Endothelial cell of umbilical vein (primary cell): ENCODE measurements around the gene AP2B1. TPM values are rescaled to one million over a fixed set of nuclear protein-coding genes. Genes with fewer than 3 reads are reported as not detected.

ENCODE experiments used
- BruUV-seq: library from RNA; stranded (reverse); fragments of 400-500 nt; replicated peaks from 2 replicates; lab custom pipeline; 2021; lab: Mats Ljungman, UMichigan
- CTCF ChIA-PET: fragments of 300-600, 350-600 bp; sonication (Branson Sonifier 250); formaldehyde crosslinking; loops from one replicate; lab custom pipeline; 2021; ENCODE audit warnings: antibody characterized with exemption, inconsistent platforms; lab: Charles Lee
- POLR2A ChIA-PET: fragments of 300-600, 350-600 bp; sonication (Branson Sonifier 250); formaldehyde crosslinking; loops from one replicate; lab custom pipeline; 2021; ENCODE audit warnings: antibody characterized with exemption, inconsistent platforms; lab: Charles Lee
- DNase-seq: peaks from one replicate; pipeline ENCODE4 v3.0.0-alpha.2; 2011; ENCODE audit warnings: low read depth, low spot score
- FAIRE-seq: peaks from 2 replicates; lab custom pipeline; 2011; peaks lifted over from hg19 to GRCh38; lab: Jason Lieb, UNC
- H2AFZ ChIP-seq: 2 replicates; pipeline ENCODE4 v1.6.0; 2012; ENCODE audit warnings: low read depth, low read length, control low read depth, inconsistent platforms
- H3K27ac ChIP-seq: 2 replicates; pipeline ENCODE4 v1.5.1; 2011; ENCODE audit warnings: low read depth, mild to moderate bottlenecking, control low read depth, low read length, moderate library complexity; ENCODE audit not compliant: insufficient read depth
- H3K27me3 ChIP-seq, 2 experiments: 2 replicates each; pipeline versions ENCODE4 v1.6.0 to v1.6.1; 2011; ENCODE audit warnings: low read length in 2 of 2, mixed read lengths in 1 of 2; ENCODE audit not compliant: control insufficient read depth in 2 of 2, insufficient read depth in 2 of 2
- H3K36me3 ChIP-seq, 2 experiments: 2 replicates in 1 of 2; 3 replicates in 1 of 2; pipeline ENCODE4 v1.5.1; 2011; ENCODE audit warnings: low read length in 2 of 2, mild to moderate bottlenecking in 1 of 2, moderate library complexity in 1 of 2; ENCODE audit not compliant: control insufficient read depth in 2 of 2, insufficient read depth in 2 of 2; ENCODE audit errors: extremely low read depth in 1 of 2
- H3K4me1 ChIP-seq: 3 replicates; pipeline ENCODE4 v1.5.1; 2011; ENCODE audit warnings: mild to moderate bottlenecking, low read length; ENCODE audit not compliant: control insufficient read depth, insufficient read depth; ENCODE audit errors: extremely low read depth
- H3K4me2 ChIP-seq: 2 replicates; pipeline ENCODE4 v1.6.1; 2011; ENCODE audit warnings: low read length, control low read depth, mixed read lengths; ENCODE audit not compliant: insufficient read depth
- H3K4me3 ChIP-seq, 3 experiments: fragments of 200-600 bp in 1 of 3; sonication (generic), shearing (Covaris generic) in 1 of 3; replicated peaks in 1 of 3; 2 replicates each; pipeline ENCODE4 v1.5.1; 2011 to 2016; ENCODE audit warnings: control low read depth in 3 of 3, low read length in 3 of 3, mild to moderate bottlenecking in 2 of 3, inconsistent platforms in 1 of 3, low read depth in 1 of 3, moderate library complexity in 1 of 3; ENCODE audit not compliant: insufficient read depth in 1 of 3
- H3K79me2 ChIP-seq: 2 replicates; pipeline ENCODE4 v1.6.0; 2012; ENCODE audit warnings: low read length, inconsistent platforms; ENCODE audit not compliant: control insufficient read depth, insufficient read depth
- H3K9ac ChIP-seq: replicated peaks from 2 replicates; pipeline ENCODE3; 2011; ENCODE audit warnings: low read length, control low read depth; ENCODE audit not compliant: insufficient read depth; ENCODE audit errors: extremely low read depth
- H3K9me1 ChIP-seq: replicated peaks from 3 replicates; pipeline ENCODE4 v1.6.0; 2011; ENCODE audit warnings: mild to moderate bottlenecking, low read length; ENCODE audit not compliant: control insufficient read depth, insufficient read depth; ENCODE audit errors: extremely low read depth
- H3K9me3 ChIP-seq: replicated peaks from 2 replicates; pipeline ENCODE4 v1.5.1; 2012; ENCODE audit warnings: low read length, inconsistent platforms; ENCODE audit not compliant: control insufficient read depth, insufficient read depth
- H4K20me1 ChIP-seq: replicated peaks from 2 replicates; pipeline ENCODE3; 2011; ENCODE audit warnings: mild to moderate bottlenecking, low read length; ENCODE audit not compliant: control insufficient read depth, insufficient read depth; ENCODE audit errors: extremely low read depth
- CTCF ChIP-seq, 2 donors: IDR thresholded peaks; 1 replicate in 1 of 2; 2 replicates in 1 of 2; pipeline ENCODE4 v1.5.1; 2011; ENCODE audit warnings: low read length in 2 of 2, mild to moderate bottlenecking in 2 of 2, moderate library complexity in 2 of 2, control low read depth in 1 of 2, inconsistent platforms in 1 of 2, low read depth in 1 of 2; ENCODE audit not compliant: insufficient read depth in 1 of 2; ENCODE audit errors: extremely low read depth in 1 of 2
- EZH2 ChIP-seq: IDR thresholded peaks from 2 replicates; pipeline ENCODE4 v1.6.1; 2012; ENCODE audit warnings: borderline replicate concordance, low read depth, mild to moderate bottlenecking, moderate library complexity, low read length, inconsistent platforms; ENCODE audit not compliant: severe bottlenecking
- FOS ChIP-seq: IDR thresholded peaks from 2 replicates; pipeline ENCODE4 v1.6.1; 2011; ENCODE audit warnings: mild to moderate bottlenecking, low read length, moderate library complexity, borderline replicate concordance; ENCODE audit not compliant: insufficient read depth
- JUN ChIP-seq: IDR thresholded peaks from 2 replicates; pipeline ENCODE4 v1.6.1; 2011; ENCODE audit warnings: borderline replicate concordance, low read depth; ENCODE audit not compliant: insufficient read length, insufficient read depth
- MAX ChIP-seq: IDR thresholded peaks from 2 replicates; pipeline ENCODE4 v1.6.1; 2011; ENCODE audit not compliant: insufficient read depth, insufficient read length
- MYC ChIP-seq: IDR thresholded peaks from one replicate; pipeline ENCODE4 v1.6.1; 2011; ENCODE audit warnings: mild to moderate bottlenecking, low read depth, low read length
- POLR2A ChIP-seq: IDR thresholded peaks from 2 replicates; pipeline ENCODE4 v1.6.1; 2012; ENCODE audit warnings: low read depth, mild to moderate bottlenecking, control low read depth, low read length
- POLR2AphosphoS5 ChIP-seq: IDR thresholded peaks from 2 replicates; pipeline ENCODE4 v1.6.1; 2012; ENCODE audit warnings: low read depth, mild to moderate bottlenecking, control low read depth, low read length, moderate library complexity; ENCODE audit not compliant: insufficient read depth
- dilution Hi-C: fragments of 300-500 bp; cut with MboI; formaldehyde crosslinking; loops from one replicate; pipeline ENCODE4 v1.15.0; 2019; ENCODE audit warnings: low sequenced_read_pairs; ENCODE audit not compliant: extremely low pct_ligation_motif_present
- intact Hi-C: fragments of 100-400 bp; cut with micrococcal nuclease; formaldehyde crosslinking; loops from one replicate; pipeline ENCODE4 v1.10.0; 2022
- polyA plus RNA-seq, 4 experiments: library from polyadenylated mRNA; depleted of rRNA in 3 of 4; stranded (reverse) in 3 of 4; unstranded in 1 of 4; fragments of >200 nt; gene quantifications; 2 replicates each; pipeline versions ENCODE4 v1.2.1 to v1.2.3, GENCODE V29; 2011 to 2012; ENCODE audit warnings: missing spikeins in 1 of 4
- total RNA-seq: library from RNA; stranded (reverse); gene quantifications from 2 replicates; pipeline ENCODE4 v1.2.3, GENCODE V29; 2021

Gene AP2B1
- total and polyA plus RNA-seq, 2 donors (not counting 3 experiments of a cell fraction or from before 2014, with no cell fraction given) = 106 to 198 TPM

GRCh38 chr17:35660902-35661301, 73.8 kb downstream of the AP2B1 start:
- FAIRE-seq = no peak
- intact Hi-C loops = no loop called here

More at GRCh38 chr17:35660902-35661301, 73.8 kb downstream of the AP2B1 start:
- Histone ChIP-seq H3K79me2 (peaks cover 4% of the 10 kb centered on the region), H4K20me1 (no peaks in the 10 kb centered on the region), H3K36me3 (peaks cover 7 to 12% of the 10 kb centered on the region in 2 experiments), H3K4me3 (no peak overlapping the region), H3K4me1 (no peaks in the 10 kb centered on the region), H2AFZ (no peak overlapping the region), H3K27ac (no peak overlapping the region), H3K4me2 (no peak overlapping the region), H3K9ac (no peak overlapping the region), H3K27me3 (no peaks in the 10 kb centered on the region), H3K9me1 (no peaks in the 10 kb centered on the region), H3K9me3 (no peaks in the 10 kb centered on the region)
- ChIA-PET CTCF (interaction anchor here (1.6 kb wide), 1 partner anchor 86 kb away, joined by 5 read pairs; no protein-coding TSS in a partner anchor), POLR2A (no interaction called here)
- no peak for DNase-seq
- no TSS peak for BruUV-seq
- dilution Hi-C loops = no loop called here
- TF ChIP-seq EZH2 = no peak
- no peak for TF ChIP-seq POLR2AphosphoS5
- TF ChIP-seq FOS = no peak
- TF ChIP-seq POLR2A = no peak
- no peak for TF ChIP-seq MAX
- TF ChIP-seq CTCF (IDR thresholded peaks at IDR 0.05; ENCODE audit: extremely low read depth in 1 of 2, insufficient read depth in 1 of 2, low read depth in 1 of 2, low read length in 2 of 2) = no peak
- no peak for TF ChIP-seq MYC
- no peak for TF ChIP-seq JUN
